Activated gamma-delta T cell (primary cell): ENCODE data around the gene RIPOR3.
"Not testable (repeated sequence)": the region's sequence is repeated elsewhere in the genome, so short reads cannot be mapped to it uniquely, and the experiment has no call there.

ENCODE experiments used
- DNase-seq: peaks from one replicate; lab custom pipeline; 2025; lab: John Stamatoyannopoulos, UW

The RIPOR3 gene

GRCh38 chr20:50704971-50705370 is 13.6 kb upstream of the RIPOR3 start:
- DNase-seq = no peak

- DNase-seq = no peak
These were observed 13.2 kb upstream of the RIPOR3 start for GRCh38 chr20:50704514-50704913.

GRCh38 chr20:50703651-50704438 is 12.5 kb upstream of the RIPOR3 start:
- DNase-seq = not testable (repeated sequence)

GRCh38 chr20:50701041-50701963 is 10.0 kb upstream of the RIPOR3 start:
- no peak for DNase-seq

- DNase-seq = no peak
These were observed 8.3 kb upstream of the RIPOR3 start for GRCh38 chr20:50699688-50700087.

DNA sequence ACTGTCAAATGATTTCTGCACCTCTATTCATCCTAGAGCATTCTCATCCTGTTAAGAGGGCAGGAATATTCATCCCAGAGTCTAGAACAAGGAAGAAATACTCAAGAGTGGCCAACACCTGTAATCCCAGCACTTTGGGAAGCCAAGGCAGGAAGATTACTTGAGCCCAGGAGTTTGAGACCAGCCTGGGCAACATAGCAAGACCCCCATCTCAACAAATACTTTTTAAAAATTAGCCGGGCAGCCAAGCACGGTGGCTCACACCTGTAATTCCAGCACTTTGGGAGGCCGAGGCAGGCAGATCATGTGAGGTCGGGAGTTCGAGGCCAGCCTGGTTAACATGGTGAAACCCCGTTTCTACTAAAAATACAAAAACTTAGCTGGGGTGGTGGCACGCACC is 6.9 kb upstream of the RIPOR3 start:
- DNase-seq = not testable (repeated sequence)

DNA sequence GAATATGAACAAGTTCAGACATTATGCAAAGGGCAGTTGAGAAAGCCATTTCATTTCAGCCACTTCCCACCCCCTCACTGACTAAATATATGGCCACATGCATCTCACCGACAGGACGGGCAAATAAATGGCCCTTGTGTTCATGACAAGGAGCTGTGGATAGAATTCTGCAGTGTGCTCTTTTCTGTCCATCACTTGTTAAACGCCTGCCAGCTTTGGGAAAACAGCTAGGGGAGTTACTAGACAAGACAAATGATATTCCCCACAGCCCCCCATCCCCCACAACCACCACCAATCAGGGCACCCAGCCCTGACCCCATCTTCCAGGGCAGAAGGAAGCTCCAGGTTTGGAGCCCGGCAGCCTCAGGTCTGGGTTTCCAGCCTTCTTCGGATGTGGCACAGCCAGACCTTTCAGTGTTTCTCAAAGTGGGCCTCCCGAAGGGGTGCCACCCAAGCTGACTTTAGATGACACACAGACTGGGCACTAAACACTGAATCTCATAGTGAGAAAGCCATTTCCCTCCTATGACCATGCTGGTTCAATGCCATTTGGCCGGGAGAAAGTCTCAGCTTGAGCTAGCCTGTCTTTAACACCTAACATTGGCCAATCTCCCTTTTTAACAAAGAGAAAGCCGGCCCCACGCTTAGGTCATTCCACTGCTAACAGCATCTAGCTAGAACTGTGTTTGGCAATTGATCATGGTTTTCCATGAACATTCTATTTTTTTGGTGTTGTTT is 4.0 kb upstream of the RIPOR3 start:
- no peak for DNase-seq

DNA sequence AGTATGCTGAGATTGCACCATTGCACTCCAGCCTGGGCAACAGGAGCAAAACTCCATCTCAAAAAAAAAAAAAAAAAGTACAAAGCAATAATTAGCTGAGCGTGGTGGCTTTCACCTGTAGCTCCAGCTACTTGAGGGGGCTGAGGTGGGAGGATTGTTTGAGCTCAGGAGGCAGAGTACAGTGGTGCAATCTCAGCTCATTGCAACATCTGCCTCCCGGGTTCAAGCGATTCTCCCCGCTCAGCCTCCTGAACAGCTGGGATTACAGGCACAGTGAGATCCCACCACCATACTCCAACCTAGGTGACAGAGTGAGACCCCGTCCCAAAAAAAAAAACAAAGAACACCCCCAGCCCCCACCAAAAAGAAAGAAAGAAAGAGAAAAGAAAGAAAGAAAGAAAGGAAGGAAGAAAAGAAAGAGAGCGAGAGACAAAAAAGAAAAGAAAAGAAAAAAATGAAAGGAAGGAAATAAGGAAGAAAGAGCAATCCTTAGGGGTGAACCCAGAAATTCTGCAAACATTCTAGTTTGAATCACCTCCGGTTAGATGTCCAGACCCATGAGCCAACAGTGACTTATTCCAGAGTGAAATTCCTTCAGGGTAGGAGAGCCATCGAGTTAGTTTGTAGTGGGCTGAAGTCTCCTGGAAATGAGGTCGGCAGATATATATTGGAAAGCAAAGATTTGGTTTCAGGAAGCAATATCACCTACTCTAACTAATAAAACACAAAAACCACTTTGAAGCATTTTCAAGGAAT is 3.2 kb upstream of the RIPOR3 start:
- no peak for DNase-seq

GRCh38 chr20:50693001-50693400 is 1.7 kb upstream of the RIPOR3 start:
- no peak for DNase-seq

DNA sequence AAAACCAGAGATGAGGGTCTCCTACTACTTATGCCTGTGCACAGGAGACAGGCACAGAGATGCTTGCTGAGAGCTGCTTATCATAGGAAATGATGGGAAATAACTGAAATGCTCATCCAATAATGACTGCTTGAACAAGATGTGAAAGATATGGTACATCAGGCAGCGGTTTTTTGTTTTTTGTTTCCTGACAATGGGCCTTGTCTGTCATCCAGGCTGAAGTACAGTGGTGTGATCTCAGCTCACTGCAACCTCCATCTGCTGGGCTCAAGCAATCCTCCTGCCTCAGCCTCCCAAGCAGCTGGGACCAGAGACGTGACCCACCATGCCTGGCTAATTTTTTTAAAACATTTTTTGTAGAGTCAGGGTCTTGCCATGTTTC is 1.2 kb upstream of the RIPOR3 start:
- no peak for DNase-seq

DNA sequence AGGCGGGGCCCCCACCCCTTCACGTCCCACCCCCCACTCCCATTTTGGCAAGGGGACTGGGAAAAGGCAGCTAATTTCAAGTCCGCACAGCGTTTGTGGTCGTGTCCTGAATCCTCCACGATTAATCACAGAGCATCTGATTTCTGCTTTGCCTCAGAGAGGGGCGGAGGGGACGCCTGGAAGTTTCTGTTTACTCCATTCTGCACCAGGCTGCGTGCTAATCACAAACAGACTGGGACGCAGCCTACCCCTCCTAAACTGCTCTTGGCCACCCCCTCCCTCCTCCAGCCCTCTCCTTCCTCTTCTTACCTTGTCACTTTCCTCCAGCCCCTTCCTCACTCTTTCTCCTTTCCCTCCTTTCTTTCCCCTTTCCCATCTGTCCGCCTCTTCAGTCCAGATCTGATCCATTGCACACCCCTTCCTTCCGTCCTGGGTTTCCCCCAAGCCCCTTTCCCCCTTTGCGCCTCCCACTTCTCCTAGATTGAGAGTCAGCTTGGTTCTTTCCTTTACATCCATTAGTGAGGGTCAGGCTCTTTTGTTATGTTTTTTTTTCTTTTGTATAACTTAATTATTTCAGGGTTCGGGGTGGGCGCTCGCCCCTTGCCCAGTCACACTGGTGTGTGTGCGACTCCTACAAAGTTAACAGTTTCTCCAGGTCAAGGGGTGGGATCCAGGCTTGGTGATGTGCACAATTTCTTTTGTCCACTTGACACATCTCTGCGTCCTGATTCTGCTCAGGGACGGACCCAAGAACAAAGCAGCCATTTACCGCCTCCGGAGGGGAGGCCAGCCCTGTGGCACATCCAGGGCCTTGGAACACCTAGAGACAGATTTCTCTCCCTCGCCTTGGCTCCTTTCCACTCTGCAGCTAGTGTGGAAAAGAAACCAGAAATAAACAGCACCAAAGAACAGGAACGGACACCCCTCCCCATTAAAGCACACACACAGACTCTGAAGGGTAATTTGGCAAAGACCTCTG is 520 bp upstream of the RIPOR3 start:
- no peak for DNase-seq

GRCh38 chr20:50689864-50690649 is 1.3 kb downstream of the RIPOR3 start:
- no peak for DNase-seq

DNA sequence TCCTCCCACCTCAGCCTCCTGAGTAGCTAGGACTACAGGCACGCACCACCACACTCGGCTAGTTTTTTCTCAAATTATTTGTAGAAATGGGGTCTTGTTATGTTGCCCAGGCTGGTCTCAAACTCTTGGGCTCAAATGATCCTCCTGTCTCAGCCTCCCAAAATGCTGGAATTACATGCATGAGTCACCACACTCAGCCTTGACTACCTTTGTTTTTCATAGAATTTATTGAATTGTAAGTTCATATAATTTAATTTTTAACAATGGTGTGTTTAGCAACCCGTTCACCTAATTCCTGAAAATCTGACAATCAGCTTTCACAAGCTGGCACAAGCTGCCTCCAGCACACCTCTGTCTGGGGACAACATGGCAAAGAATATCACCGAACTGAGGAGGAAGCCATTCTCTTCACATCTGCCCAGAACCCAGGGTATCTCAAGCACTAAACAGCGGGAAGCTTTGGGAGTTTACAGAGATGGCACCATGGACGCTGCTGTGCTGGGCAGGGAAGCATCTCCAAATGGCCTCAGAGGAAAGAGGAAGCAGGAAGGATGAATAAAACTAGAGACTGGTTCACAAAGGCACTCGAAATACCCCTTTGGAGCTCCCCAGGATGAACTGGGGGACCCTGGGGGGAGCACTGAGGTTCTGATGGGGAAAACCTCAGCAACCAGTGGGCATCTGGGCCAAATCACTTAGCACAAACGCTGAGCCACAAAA is 2.9 kb downstream of the RIPOR3 start:
- no peak for DNase-seq

GRCh38 chr20:50686821-50687220 is 4.5 kb downstream of the RIPOR3 start:
- DNase-seq = no peak

- no peak for DNase-seq
These were observed 7.8 kb downstream of the RIPOR3 start for GRCh38 chr20:50683570-50683969.

- no peak for DNase-seq
These were observed 8.3 kb downstream of the RIPOR3 start for GRCh38 chr20:50682947-50683530.

GRCh38 chr20:50682065-50682464 is 9.3 kb downstream of the RIPOR3 start:
- no peak for DNase-seq

DNA sequence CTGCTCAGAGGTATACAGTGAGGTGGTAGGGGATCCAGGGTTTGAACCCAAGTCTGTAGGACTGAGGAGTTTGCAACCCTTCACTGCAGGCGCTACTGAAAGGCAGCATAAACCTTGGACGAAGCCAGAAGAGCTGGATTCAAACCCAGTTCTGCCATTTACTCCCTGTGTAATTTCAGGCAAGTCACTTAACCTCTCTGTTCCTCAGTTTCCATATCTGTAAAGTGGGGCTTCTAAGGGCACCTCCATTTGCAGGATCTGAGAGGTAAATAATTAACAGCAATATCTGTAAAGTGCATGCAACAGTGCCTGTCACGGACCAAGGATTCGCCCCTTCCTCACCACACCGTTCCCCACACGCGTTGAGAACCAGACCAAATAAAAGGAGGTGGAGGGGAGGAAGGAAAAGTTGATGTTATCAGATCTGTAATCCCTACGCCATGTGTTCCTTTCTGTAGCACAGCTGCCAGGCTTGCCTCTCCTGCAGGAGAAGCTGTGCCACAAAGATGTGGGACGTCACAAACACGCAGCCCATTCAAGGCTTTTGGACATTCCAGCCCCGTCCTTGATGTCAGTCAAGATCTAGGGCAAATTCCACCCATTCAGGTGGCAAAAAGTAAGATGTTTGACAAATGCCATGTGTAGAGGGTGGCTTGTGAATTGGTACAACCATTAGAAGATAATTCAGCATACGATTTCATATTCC is 9.8 kb downstream of the RIPOR3 start:
- no peak for DNase-seq
